GM18868 (cell line): Measurements from ENCODE around the gene GNLY.
"Not testable (repeated sequence)": the region's sequence is repeated elsewhere in the genome, so short reads cannot be mapped to it uniquely, and the experiment has no call there.

Source experiments
- ATAC-seq: cut with Tn5 transposase; IDR thresholded peaks from one replicate; pipeline ENCODE4 v1.9.1; 2021; ENCODE audit warnings: mild to moderate bottlenecking, moderate library complexity; ENCODE audit not compliant: unreplicated experiment

The GNLY gene

GRCh38 chr2:85706599-85707296, 12.6 kb downstream of the GNLY start:
- ATAC-seq: no peak

DNA sequence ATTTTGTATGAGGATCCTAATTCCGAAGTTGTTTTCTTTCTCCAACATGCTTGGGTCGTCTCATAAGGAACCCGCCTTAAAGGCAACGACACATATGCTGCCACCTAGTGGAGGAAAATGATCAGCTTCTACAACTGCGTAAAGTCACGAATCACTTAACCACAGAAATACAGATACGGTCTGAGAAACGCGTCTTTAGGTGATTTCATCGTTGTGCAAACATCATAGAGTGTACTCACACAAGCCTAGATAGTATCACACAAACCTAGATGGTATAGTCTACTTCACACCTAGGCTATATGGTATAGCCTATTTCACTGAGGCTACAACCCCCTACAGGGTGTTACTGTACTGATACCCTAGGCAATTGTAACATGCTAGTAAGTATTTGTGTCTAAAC, 13.1 kb downstream of the GNLY start:
- ATAC-seq: peak; percentile 60

DNA sequence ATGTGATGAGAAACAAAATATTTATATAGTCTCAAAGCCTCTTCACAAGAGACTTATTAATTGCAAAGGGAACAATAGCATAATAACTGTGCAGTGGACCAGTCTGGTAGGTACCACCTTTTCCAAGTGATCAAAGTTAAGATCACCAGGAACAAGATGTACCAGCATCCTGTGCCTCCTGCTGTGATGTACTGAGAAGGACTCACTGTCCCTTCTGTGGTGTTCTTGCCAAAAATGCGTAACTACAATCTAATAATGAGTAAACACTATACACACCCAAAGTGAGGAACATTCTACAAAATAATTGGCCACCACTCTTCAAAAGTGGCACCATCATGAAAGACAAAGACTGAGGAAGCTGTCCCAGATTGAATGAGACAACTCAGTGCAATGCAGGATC, 14.5 kb downstream of the GNLY start:
- ATAC-seq: no peak

DNA sequence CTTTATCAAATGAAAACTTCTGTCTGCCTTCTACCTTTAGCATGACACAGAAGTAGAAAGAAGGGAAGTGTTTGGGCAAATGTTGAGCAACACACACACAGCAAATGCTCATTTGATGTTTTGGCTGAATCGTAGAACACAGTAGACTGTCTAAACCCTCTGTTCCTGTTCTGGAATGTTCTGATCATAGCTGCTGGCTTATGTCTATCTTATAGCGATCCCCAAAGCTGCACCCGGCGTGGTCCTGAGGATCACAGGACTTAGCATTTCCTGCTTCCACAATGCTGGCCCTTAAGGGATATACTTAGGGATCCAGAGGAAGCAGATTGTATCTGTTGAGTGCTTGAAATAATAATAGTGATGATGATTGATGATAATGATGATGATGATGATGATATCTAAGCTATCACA, 15.2 kb downstream of the GNLY start:
- no peak for ATAC-seq

DNA sequence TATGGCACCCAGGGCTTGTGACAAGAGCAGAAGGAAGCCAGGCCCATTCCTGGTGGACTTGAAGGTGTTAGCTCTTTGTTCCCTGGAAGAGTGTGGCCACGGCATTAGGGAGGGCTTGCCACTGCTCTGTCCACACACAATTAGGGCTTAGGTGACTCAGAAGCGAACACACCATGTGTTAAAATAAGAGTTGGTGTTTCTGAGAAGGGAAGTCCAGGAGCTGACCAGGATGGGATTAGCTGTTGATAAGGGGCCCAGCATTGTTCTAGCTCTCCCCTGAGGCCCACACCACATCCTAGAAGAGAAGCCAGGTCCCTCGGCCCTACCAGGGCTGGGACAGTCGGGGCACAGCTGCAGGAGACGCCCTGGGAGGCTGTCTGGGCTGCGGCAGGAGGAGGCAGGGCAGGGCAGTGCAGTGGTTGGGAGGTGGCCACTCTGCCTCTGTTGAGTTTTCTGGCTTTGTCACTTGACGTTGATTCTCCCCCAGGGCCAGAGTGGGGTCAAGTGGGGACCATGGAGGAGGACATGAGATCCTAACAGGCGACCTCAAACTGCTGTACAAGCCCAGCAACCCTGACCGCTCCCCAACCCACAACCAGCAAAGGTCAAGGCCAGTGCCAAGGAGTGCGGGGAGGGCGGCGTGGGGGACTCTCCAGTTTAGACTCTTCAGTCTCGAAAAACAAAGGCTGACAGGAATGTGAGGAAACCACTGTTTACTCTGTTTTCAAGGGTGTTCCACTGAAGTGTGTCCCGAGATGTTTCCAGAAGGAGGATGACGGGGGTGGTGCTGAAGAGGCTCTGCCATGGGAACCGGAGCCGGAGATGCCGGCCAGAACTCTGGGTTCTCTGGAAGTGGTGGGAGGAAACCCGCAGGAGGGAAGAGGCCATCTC, 16.8 kb downstream of the GNLY start:
- ATAC-seq: no peak

- ATAC-seq: no peak
These were observed 17.5 kb downstream of the GNLY start for GRCh38 chr2:85711578-85712060.

- no peak for ATAC-seq
These were observed 18.2 kb downstream of the GNLY start for GRCh38 chr2:85712336-85712735.

GRCh38 chr2:85712849-85713612, 18.9 kb downstream of the GNLY start:
- no peak for ATAC-seq

DNA sequence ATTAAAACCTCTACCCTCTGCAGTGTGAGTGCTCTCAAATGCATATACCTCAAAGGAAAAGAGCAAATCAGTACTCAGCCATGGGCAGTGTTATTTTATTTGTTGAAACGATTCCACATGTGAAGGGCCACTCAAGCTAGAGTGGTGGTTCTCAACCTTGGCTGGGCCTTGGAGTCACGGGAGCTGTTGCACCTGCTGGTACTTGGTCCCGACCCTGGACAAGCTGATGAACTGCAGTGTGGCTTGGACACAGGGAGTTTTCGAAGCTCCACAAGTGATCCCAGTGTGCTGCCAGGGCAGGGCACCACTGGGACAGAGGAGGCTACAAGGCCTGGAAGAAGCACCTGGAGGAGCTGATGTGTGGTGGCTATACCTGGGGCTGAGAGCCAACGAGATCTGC, 19.7 kb downstream of the GNLY start:
- ATAC-seq: no peak

GRCh38 chr2:85714421-85714820, 20.3 kb downstream of the GNLY start:
- ATAC-seq: not testable (repeated sequence)

- no peak for ATAC-seq
These were observed 20.7 kb downstream of the GNLY start for GRCh38 chr2:85714841-85715240.

DNA sequence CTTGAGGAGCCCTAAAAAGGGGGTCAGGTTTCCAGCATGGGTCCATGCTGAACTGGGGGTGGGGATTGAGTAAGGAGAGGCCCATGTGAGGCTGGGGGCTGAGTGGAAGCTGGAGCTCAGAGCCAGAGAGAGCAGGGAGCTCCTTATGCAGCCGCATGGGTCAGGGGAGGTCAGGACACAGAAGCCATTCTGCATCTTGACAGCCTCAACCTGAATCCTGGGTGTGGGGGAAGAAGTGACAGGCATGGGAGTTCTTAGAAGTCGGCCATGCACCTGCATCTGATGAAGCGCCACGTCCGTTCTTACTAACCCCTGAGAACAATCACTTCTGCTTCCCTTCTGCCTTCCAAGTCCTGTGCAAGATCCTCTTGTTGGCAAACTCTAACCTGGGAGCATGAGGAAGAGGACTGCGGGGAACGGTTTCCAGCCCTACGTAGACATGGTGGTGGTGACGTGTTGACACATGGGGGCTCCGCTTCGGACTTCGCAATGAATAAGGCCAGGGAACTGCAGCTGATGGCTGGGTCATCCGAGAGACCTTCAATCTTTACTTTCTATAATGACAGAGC, 22.3 kb downstream of the GNLY start:
- ATAC-seq: no peak

DNA sequence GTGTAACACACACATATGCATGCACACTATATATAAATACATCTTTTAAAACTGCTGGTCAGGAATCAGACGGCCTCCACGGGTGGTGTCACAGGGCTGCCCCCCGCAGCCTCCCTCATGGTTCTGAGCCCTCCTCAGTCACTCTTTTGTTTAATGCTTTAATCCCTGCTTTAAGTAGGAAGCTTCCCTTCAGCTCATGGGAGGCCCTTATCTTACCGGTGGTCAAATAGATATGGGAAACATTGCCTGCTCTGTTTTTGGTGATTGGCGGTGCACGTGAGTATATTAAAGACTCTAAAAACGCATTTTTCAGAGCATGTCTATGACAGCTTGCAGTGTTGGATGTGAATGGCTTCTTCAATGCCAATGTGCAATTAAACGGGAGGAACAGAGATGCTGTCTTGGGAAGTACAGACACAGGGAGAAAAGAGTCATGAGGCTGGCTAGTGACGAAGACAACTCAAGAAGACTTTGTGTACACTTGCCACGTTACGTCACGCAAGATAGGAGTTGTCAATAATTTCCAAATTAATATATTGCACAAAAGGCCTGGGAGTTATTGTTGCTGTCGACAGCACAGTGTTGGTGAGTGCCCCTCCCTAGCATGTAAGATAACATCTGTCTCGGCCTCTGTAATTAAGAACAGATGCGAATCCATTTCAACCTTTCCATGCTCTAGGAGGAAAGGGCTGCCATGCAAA, 23.3 kb downstream of the GNLY start:
- no peak for ATAC-seq

- ATAC-seq: no peak
These were observed 23.8 kb downstream of the GNLY start for GRCh38 chr2:85718009-85718391.

- ATAC-seq: no peak
These were observed 24.8 kb downstream of the GNLY start for GRCh38 chr2:85718885-85719492.

DNA sequence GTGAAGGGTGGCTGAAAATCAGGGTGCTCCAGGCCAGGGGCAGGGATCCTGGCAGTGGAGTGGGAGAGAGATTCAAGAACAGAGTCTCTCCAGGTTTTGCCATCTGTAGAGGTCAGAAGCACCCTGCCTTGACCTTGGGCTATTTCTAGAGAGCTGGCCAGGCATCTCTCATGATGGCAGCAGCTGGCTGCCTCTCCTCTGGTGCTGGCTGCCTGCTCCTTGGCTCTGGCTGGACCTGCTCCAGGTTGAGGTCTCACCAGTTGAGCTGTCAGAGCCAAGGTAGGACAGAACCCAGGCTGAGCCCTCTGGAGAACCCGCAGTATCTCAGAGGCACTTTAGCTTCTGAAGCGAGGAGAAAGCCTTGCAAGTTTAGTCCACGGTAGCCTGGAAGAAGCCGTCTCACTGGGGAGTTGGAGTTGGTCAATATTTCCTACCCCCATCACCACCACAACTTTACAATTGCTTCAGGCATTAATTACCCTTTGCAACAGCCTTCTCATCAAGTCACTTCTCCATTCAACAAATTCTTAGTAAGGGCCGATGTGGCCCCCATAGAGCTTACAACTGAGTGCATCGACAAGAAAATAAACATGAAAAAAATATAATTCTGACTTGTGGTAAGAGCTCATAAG, 25.6 kb downstream of the GNLY start:
- ATAC-seq: no peak

GRCh38 chr2:85720533-85720932, 26.4 kb downstream of the GNLY start:
- ATAC-seq: no peak

GRCh38 chr2:85721641-85722040, 27.5 kb downstream of the GNLY start:
- ATAC-seq: no peak

GRCh38 chr2:85722519-85722918, 28.4 kb downstream of the GNLY start:
- ATAC-seq: no peak
